Germinal center (tissue), 1 donor: Measurements from ENCODE around the gene TMEM215.
"Not testable (repeated sequence)": the region's sequence is repeated elsewhere in the genome, so short reads cannot be mapped to it uniquely, and the experiment has no call there.

ENCODE experiments used
- DNase-seq: peaks from one replicate; pipeline ENCODE4 v3.0.0; 2012; ENCODE audit warnings: mixed read lengths, low spot score

TMEM215 gene

GRCh38 chr9:32783168-32783891, at the start of gene TMEM215:
Gene TMEM215 (plus strand): TSS chr9:32783540. CDS start chr9:32784184, 644 bp downstream.
- no peak for DNase-seq

GRCh38 chr9:32735476-32735875, 47.9 kb upstream of the TMEM215 start:
- DNase-seq, result no peak

- no peak for DNase-seq
These were observed 46.0 kb upstream of the TMEM215 start for GRCh38 chr9:32737378-32737777.

- DNase-seq, result no peak
These were observed 44.7 kb upstream of the TMEM215 start for GRCh38 chr9:32738501-32739172.

- DNase-seq, result no peak
These were observed 41.6 kb upstream of the TMEM215 start for GRCh38 chr9:32741706-32742105.

- DNase-seq, result no peak
These were observed 41.0 kb upstream of the TMEM215 start for GRCh38 chr9:32742296-32742695.

GRCh38 chr9:32748013-32748412, 35.3 kb upstream of the TMEM215 start:
- DNase-seq, result no peak

GRCh38 chr9:32755730-32756129, 27.6 kb upstream of the TMEM215 start:
- DNase-seq, result no peak

- no peak for DNase-seq
These were observed 19.2 kb upstream of the TMEM215 start for GRCh38 chr9:32764139-32764538.

- DNase-seq, result no peak
These were observed 8.1 kb upstream of the TMEM215 start for GRCh38 chr9:32775283-32775682.

- no peak for DNase-seq
These were observed 7.1 kb upstream of the TMEM215 start for GRCh38 chr9:32776201-32776600.

- DNase-seq, result no peak
These were observed 718 bp upstream of the TMEM215 start for GRCh38 chr9:32782476-32783167.

- DNase-seq, result no peak
These were observed 4.5 kb downstream of the TMEM215 start for GRCh38 chr9:32787816-32788215.

GRCh38 chr9:32796015-32796414, 12.7 kb downstream of the TMEM215 start:
- not testable (repeated sequence) for DNase-seq

- DNase-seq, result no peak
These were observed 18.2 kb downstream of the TMEM215 start for GRCh38 chr9:32801530-32801929.

- DNase-seq, result no peak
These were observed 23.9 kb downstream of the TMEM215 start for GRCh38 chr9:32807217-32807616.

- no peak for DNase-seq
These were observed 27.9 kb downstream of the TMEM215 start for GRCh38 chr9:32811246-32811645.

- DNase-seq, result no peak
These were observed 37.0 kb downstream of the TMEM215 start for GRCh38 chr9:32820322-32820721.

- no peak for DNase-seq
These were observed 39.8 kb downstream of the TMEM215 start for GRCh38 chr9:32823101-32823500.

- DNase-seq, result no peak
These were observed 40.2 kb downstream of the TMEM215 start for GRCh38 chr9:32823551-32823950.

GRCh38 chr9:32825203-32825602, 41.9 kb downstream of the TMEM215 start:
- no peak for DNase-seq

- DNase-seq, result no peak
These were observed 45.5 kb downstream of the TMEM215 start for GRCh38 chr9:32828861-32829260.

GRCh38 chr9:32832346-32832745, 49.0 kb downstream of the TMEM215 start:
- no peak for DNase-seq
